HG03439 (cell line): ENCODE measurements around the gene POLR3GL.
A peak's percentile ranks its signal among the peaks of the same experiment; 100 is the strongest.

Experiments used
- ATAC-seq: cut with Tn5 transposase; IDR thresholded peaks from one replicate; pipeline ENCODE4 v1.9.1; 2021; ENCODE audit warnings: mild to moderate bottlenecking, moderate library complexity; ENCODE audit not compliant: unreplicated experiment

POLR3GL gene

DNA sequence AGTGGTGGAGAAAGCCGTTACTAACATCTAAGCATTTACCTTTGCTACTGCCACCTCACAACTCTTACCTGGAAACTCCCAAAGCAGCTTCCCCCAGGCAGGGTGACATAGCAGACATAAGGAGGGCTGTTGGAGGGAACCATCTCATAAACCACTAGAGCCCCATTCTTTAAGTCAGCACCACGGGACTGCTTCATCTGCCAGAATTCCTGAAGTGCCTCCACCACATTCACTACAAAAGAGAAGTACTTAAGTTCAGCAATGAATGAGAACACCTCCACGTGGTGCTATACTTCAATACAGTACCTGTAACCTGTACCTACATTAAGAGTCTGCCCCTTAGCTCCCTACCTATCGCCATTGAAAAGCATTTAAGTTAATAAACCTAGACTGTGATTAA, 16.9 kb upstream of the POLR3GL start:
- ATAC-seq: no peak

DNA sequence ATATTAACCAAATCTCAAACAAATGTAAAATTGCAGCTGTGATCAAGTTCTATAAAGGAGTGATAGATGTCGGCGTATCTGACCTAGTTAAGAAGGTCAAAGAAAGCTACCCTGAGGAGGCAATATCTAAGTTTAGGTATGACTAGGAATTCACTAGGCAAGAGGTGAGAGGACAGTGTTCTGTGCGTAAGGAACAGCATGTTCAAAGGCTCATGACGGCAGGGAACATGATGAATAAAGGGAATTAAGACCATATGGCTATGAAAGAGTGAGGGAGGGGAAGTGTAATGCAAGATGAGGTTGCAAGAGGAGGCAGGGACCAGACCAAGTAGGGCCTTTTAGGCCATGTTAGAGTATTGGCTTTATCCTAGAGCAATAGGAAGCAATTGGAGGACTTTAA, 15.3 kb upstream of the POLR3GL start:
- no peak for ATAC-seq

DNA sequence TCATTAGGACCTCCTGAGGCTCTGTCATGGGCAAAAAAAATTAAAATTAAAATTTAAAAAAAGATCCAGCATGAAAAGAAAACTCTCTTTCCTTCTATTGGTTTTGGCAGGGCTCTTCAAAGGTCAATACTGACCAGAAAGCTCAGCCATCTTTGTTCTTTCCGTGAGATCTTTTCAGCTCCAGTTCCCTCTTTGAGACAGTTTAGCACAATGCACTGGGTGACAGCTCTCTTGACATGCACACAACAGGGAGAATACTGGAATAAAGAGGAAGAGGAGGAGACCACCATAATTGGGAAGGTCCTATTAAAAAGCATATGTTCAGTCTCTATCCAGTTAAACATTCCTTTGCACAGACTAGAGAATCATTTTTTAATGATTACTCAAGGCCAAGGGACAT, 13.0 kb upstream of the POLR3GL start:
- no peak for ATAC-seq

DNA sequence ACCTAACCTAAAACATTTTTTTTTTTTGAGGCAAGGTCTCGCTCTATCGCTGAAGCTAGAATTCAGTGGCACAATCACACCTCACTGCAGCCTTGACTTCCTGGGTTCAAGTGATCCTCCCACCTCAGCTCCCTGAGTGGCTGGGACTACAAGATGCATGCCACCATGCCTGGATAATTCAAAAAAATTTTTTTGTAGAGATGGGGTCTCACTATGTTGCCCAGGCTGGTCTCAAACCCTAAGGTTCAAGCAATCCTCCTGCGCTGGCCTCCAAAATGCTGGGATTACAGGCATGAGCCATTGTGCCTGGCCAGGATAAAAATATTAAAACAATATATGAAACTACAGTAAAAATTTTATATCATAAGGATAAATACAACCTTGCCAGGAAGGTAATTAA, 11.6 kb upstream of the POLR3GL start:
- no peak for ATAC-seq

DNA sequence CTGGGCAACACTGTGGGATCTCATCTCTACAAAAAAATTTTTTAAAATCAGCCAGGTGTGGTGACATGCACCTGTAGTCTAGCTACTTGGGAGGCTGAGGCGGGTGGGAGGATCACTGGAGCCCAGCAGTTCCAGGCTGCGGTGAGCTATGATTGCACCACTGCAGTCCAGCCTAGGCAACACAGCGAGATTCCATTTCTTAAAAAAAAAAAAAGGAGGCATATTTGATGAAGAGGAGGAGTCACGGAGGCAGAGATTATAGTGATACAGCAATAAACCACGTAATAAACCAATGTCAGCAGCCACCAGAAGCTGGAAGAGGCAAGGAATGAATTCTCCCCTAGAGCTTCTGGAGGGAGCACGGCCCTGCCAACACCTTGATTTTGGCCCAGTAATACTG, 10.6 kb upstream of the POLR3GL start:
- ATAC-seq: no peak

DNA sequence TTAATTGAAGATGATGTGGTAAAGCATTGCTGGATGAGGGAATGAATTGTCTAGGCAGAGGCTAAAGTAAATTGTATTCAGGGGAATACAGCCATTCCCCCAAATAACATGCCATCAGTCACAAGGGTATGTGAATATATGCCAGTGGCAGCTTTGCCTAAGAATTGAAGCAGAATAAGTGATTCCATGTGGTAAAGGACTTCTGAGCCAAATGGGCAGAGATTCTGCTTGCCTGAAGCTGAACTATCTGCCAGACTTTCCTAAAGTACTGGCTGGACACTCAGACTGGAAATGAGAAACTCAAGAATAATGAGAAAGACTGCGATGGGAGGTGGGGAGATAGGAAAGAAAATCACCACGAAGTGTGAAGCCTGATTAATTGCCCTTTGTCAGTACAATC, 9.1 kb upstream of the POLR3GL start:
- no peak for ATAC-seq

DNA sequence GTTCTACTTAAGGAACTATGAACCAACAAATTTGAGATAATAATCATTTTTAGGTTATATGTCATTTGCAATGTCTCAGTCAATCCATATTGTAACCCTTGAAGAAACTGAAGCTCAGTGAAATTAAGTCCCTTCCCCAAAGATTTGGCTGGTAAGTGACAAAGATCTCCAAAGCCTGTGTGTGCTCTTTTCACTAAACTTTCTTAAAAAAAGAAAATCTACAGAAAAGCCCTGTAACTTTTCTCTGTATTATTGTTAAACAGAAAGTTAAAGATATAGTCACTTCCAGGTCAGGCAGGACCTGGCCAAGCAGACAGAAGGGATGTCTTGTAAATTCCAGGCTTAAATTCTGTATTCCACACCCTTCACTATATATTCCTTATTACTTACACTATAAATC, 8.1 kb upstream of the POLR3GL start:
- no peak for ATAC-seq

DNA sequence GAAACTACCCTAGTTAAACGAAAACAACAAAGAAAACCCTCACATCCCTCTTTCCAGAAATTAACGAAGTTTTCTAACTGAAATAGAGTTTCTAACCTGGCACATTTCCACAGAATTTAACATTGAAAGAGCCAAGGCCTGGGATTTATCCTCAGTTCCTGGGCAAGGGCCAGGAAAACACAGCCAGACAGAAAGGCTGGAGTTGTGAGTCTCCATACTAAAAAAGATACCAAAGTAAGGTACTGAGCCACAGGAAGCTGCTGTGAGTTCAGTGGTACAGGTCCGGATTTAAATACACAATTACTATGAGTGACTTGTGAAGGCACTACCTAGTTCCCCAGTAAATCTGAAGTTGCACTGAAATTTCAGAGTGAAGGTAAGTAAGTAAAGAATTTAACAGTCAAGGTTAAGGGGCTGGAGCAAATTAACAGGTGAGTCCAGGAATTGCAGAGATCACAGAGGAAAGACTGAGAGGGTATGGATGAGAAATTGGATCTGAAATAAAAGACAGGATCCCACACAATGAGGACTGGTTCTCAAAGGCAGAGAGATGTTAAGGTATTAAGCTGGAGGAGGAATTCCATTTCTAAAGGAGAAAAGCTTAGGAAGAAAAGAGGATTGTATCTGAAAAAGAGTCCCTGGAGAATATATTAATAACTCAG, 7.6 kb upstream of the POLR3GL start:
- no peak for ATAC-seq

DNA sequence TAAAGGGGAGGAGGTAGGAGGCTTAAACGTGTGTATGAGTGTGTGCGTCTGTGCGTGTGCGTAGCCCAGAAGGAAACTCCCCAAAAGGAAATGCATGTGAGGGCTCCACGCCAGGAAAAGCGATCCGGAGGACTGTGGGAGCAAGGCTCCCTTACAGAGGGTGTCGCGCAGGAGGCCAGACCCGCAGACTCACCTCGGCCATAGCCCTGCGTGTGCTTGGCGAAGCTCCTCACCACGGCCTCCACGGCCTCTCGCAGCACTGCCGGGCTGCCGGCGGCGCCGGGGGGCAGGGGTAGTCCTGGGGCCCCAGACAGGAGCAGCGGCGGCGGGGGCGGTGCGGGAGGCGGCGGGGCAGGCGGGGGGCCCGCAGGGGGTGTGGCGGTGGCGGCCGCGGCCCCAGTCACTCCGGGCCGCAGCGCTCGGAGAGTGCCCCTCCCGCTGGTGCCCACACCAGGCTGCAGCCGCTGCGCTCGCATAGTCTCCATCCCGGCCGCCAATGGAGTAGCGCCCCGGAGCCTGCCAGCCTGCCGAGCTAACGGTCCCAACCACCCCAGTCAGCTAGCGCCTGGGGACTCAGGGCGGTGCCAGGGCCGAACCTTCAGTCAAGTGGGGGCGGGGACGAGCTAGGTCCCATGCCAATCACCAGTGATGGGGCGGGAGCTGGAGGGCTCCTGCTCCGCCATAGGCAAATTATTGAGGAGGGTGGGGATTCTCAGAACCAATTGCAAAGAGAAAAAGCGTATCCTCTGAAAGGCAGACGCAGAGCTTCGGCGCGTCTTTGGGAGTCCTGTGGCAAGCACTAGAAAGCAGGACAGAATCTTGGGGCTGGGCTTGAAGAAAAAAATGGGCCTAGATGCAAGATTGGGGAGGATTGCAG, 6.8 kb upstream of the POLR3GL start, which contains the start of gene LIX1L:
TSS of gene LIX1L (minus strand) at position 575 of the 877 bp plus-strand sequence. CDS start at position 485, 90 bp downstream.
- ATAC-seq: peak; percentile 84

DNA sequence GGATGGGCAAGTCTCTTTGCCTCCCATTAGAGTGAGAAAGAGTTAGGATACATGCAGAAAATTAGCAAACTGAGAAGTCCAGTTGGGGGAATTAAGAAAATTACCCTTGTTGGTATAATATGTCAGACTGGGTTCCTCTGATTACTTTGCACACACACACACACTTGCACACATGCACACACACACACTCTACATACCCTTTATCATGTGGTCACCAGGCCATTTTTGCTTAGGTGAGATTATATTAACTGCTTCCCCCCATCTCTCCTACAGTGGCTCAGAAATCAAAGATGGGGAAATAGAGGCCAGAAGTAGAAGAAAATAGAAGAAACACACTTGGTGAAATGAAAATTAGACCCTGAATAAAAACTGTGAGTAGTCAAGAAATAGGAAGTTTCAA, 5.8 kb upstream of the POLR3GL start:
- ATAC-seq: no peak

DNA sequence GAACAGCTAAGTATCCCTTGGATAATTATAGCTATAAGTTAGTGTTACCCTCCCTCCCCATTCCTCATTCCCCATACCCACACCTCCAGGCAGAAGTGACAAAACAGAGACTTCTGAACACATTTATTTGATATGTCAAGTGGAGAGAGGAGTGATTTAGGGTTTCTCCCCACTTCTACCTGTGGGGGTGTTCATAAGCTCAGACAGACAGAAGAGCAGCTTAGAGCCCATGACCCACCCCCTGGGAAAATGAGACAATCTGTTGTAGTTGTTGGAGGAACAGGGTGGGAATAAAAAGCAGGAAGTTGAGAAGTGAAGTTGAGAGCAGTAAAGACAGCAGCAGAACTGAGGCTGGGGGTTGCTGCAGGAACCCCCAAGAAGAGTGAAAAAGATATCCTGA, 5.2 kb upstream of the POLR3GL start:
- no peak for ATAC-seq

DNA sequence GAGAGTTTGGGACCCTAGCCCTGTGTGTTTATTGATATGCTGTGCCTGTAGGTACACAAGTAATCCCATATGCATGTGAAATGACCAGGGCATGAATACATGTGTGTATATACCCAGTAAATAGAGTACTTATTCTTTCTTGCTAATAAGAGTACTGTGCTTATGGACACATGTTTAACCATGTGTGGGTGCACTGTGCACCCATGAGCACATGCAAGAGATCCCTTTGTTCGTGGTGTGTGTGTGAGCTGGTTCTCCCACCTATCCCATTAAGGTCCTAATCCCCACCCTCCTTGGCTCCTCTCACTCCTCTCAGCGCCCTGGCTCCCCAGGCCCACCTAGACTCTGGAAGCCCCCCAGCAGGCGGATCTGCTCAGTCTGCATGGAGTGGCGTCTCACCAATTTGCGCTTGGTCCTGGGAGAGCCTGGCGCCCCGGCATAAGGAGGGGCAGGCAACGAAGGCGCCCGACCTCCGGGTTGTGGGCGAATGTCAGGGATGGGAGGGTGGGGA, 4.5 kb upstream of the POLR3GL start:
- no peak for ATAC-seq

DNA sequence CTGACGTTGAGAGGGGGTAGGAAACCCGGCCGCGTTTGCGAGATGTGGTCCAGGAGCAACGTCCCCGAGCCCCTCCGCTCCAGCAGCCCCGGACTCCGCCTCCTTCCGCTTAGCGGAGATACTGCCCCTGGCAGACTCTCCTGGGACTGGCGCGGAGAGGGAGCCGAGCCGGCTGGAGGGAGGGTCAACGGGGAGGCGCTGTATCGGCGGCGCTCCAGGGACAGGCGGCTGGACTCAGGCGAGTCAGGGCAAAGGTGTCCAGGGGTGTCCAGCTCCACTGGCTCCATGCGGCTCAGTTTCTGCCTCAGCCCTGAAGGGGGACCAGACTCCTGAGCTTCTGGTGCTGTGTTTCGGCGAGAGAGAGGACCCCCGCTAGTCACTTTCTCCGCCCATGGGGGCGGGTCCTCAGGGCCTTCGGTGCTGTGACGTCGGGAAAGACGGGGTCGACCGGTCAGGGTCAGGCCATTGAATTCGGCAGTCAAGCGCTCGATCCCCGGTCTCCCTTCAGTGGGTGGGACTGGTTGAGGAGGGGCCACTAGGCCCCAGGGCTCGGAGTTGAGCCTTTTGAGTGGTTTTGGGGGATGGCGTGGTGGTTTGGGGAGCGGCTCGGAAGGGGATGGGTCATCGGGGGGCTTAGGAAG, 3.9 kb upstream of the POLR3GL start:
- no peak for ATAC-seq

DNA sequence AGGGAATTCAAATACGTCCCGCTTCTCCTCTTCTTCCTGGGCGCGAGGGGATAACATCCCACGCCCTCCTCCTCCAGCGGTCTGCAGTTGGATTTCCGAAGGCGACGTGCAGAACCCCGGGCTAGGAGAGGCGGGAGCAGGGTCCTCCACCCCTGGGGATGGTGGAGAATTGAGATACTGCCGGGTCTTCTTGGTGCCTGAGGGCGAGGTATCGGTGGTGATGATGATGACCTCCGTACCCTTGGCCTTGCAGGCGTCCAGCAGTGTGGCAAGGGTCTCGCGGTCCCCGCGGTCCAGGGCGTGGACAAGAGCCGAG, 3.4 kb upstream of the POLR3GL start:
- no peak for ATAC-seq

DNA sequence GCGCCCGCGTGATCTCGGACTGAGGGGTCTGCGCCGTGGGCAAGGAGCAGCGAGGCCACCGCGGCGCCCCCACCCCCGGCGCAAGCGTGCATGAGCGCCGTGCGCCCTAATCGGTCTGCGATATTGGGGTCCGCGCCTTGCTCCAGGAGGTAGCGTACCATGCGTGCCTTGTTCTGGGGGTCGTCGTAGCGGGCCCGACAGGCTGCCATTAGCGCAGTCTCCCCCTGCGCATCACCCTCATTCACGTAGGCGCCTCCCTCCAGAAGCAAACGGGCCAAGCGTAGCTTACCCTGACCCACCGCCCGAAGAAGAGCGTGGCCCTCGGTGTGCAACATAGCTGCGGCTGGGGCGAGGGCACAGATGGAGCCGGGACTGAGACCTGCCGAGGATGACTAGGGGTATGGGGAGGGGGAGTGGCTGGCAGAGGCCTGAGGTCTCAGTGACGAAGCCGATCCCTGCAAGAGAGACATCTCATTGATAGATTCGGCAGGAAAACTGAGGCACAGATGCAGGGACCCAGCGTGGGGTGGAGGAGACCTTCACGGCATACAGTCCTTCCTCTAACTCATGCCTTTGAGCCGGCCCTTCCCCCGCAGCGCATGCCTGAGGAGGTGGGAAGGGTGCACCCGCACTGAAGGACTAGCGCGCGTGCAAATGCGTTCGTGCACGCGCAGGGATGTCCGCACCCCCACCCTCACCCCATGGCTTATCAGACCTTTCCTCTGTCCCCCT, 2.9 kb upstream of the POLR3GL start:
- no peak for ATAC-seq

DNA sequence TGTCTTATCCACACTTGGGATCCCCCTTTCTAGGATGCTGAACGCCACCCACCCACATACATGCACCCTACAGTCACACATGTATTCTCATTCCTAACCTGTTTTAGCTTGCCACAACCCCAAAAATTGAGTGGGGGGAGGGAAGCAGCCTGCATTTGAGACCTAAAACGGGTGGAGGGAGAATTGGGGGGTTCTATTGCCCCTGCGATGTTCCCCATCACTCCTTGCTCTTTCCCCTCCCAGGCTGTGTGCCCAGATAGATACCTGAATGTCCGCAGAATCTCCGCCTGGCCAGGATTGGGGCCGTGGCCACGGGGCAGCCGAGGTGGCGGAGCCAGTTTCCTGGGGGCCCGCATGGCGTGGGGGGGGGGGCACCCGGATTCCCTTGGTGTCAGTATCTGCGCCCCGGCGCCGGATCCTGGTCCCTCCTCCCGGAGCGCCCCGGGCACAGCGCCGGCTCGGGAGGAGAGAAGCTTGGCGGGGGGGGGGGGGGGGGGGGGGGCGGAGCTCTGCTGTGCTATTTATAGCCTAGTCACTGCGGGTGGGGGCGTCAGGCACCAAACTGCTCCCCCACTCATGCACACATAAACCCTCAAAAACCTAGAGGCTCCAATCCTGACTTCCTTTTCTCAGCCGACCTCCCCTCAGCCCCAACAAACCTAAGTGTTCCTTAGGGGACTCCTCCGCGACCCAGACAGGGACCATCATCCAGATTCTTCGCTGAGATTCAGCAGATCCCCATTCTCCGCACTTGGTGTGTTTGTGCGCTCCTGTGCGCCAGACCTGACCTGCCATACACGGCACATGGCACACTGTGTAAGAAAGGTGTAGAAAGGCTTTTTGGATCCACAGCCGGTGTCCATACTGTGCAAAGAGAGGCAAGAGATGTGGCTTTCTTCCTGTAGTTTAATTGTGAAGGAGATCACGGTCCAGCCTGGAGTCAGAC, 2.1 kb upstream of the POLR3GL start:
- ATAC-seq: no peak

DNA sequence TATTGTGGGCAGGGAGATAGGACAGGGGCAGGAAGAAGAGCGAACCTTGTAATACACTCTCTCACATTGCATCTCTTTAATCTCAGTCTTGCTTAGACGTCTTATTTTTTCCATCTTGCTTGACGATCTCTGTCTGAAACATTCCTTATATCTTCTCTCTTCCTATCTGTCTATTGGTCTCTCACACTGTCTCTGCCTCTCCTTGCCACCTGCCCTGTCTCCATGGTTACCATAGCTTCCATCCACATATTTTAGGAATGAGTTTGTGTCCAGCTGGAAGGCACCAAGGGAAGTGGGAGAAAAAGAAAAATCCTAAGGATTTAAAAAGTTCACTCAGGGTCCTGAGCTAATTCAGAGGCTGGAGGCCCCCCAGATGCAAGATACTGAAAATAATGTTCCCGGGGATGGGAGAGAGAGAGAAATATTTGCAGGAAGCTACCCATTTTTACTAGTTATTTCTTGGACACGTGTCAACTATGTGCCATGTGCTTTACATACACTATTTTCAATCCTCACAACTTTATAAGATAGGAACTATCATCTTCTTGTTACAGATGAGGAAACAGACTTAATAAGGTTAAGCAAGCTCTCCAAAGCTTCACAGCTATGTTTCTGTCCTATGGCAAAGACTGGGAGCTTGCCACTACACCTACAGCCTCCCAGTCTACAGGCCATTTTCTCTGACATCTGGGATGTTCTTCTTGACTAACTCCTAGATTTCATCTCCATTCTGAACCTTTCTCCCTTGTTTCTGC, 1.0 kb upstream of the POLR3GL start:
- ATAC-seq: no peak

DNA sequence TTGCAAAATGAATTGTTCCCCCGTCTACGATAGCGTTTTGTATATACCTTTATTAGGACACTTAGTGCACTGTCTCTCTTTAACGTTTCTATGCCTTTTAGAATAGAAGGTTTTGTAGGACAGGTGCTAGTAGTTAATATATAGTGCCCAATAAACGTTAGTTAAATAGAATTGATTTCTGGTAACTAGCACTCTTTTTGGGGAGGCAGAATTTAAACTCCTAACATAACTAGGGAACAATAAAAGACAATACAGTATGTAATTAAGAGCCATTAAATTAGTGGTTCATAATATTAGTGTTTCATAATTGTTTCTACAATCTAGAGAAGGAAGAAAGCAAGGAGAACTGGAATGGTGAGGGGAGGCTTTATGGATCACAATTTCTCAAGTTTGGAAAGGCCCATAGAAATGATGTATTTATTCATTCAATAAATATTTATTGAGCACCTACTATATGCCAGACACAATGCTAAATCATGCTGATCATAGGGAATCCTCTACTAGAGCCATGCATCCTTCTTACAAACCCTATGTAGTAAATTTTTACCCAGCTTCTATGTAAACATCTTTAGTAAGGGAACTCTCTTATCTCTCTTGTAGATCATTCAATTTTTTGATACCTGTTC, 742 bp downstream of the POLR3GL start:
- ATAC-seq: no peak

DNA sequence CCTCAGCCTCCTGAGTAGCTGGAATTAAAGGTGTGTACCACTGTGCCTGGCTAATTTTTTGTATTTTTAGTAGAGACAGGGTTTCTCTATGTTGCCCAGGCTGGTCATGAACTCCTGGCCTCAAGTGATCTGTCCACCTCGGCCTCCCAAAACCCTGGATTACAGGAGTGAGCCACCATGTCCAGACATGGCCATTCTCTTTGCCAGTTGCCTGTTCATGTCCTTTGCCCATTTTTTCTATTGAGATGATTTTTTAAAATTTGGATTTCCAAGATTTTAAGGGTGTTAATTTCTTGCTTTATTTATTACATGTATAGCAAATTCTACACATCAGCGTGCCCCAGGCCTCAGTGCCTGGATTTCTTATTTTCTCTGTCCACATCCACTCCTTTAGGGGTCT, 2.8 kb downstream of the POLR3GL start:
- no peak for ATAC-seq
